Esophagus squamous epithelium (tissue), 4 donors: ENCODE results near the gene FBXW4.

Experiments
- CTCF ChIP-seq, 6 experiments: fragments of 450-650 bp in 4 of 6; fragments of 200-600 bp in 2 of 6; sonication (generic) in 2 of 6; IDR thresholded peaks; one replicate each; pipeline ENCODE4 v1.5.1; 2016 to 2019; ENCODE audit warnings: antibody characterized with exemption in 6 of 6, mild to moderate bottlenecking in 4 of 6, moderate library complexity in 4 of 6
- POLR2A ChIP-seq, 4 donors: fragments of 450-650 bp; IDR thresholded peaks; one replicate each; pipeline ENCODE4 v1.6.1; 2017; ENCODE audit warnings: antibody characterized with exemption in 4 of 4, mild to moderate bottlenecking in 4 of 4, moderate library complexity in 3 of 4

- TF ChIP-seq CTCF (IDR thresholded peaks at IDR 0.05) (no peak), POLR2A (IDR thresholded peaks at IDR 0.05) (no peak)
These were observed 87.8 kb downstream of the FBXW4 start for GRCh38 chr10:101607124-101607523.
